Upper lobe of left lung (tissue), 6 donors: ENCODE data around the gene SOX5. TPM values are rescaled to one million over a fixed set of nuclear protein-coding genes. Genes with fewer than 3 reads are reported as not detected.

Experiments used
- ATAC-seq, 2 donors: fragments of 200-7000 bp; cut with Tn5 transposase; one replicate each; pipeline ENCODE4 v1.9.1; 2022; ENCODE audit warnings: mild to moderate bottlenecking in 2 of 2, moderate library complexity in 2 of 2; ENCODE audit not compliant: low FRiP score in 2 of 2
- DNase-seq, 2 donors: peaks; one replicate each; pipeline ENCODE4 v3.0.0-alpha.2; 2019 to 2020
- H3K27ac ChIP-seq, 4 donors: fragments of 200-600 bp; sonication (generic); one replicate each; pipeline ENCODE4 v1.5.1; 2016 to 2019
- H3K27me3 ChIP-seq, 4 donors: fragments of 200-600 bp; sonication (generic); one replicate each; pipeline ENCODE4 v1.5.1; 2017 to 2019
- H3K36me3 ChIP-seq, 4 donors: fragments of 200-600 bp; sonication (generic); one replicate each; pipeline ENCODE4 v1.5.1; 2016 to 2019
- H3K4me1 ChIP-seq, 4 donors: fragments of 200-600 bp; sonication (generic); one replicate each; pipeline ENCODE4 v1.5.1; 2018 to 2019
- H3K4me3 ChIP-seq, 4 donors: fragments of 200-600 bp; sonication (generic); one replicate each; pipeline ENCODE4 v1.5.1; 2017 to 2019; ENCODE audit warnings: mild to moderate bottlenecking in 2 of 4, moderate library complexity in 1 of 4
- H3K9me3 ChIP-seq, 4 donors: fragments of 200-600 bp; sonication (generic); one replicate each; pipeline ENCODE4 v1.5.1; 2018 to 2019
- EP300 ChIP-seq, 4 donors: sonication (generic); formaldehyde crosslinking; IDR thresholded peaks; one replicate each; pipeline ENCODE4 v1.5.1; 2017; ENCODE audit warnings: antibody characterized with exemption in 4 of 4, control low read depth in 2 of 4
- POLR2A ChIP-seq, 4 donors: fragments of 450-650 bp; IDR thresholded peaks; one replicate each; pipeline ENCODE4 v1.5.1; 2016 to 2017; ENCODE audit warnings: antibody characterized with exemption in 4 of 4, mild to moderate bottlenecking in 2 of 4
- POLR2AphosphoS5 ChIP-seq, 2 donors: sonication (generic); formaldehyde crosslinking; IDR thresholded peaks; one replicate each; pipeline ENCODE4 v1.5.1; 2017; ENCODE audit warnings: antibody characterized with exemption in 2 of 2
- WGBS, 2 donors: methylation state at CpG; one replicate each; pipeline ENCODE4 v1.1.5; 2017 to 2018; 5-methylcytosine and 5-hydroxymethylcytosine counted together
- total RNA-seq, 6 donors: library from RNA; depleted of rRNA in 4 of 6; stranded (reverse); fragments of >200 nt in 4 of 6; gene quantifications; one replicate each; pipeline versions ENCODE4 v1.1.0 to v1.2.1, GENCODE V29; 2016 to 2021
- TF ChIP-seq, protein P1 (sequence below), 6 experiments: fragments of 450-650 bp in 4 of 6; fragments of 200-600 bp in 2 of 6; sonication (generic) in 2 of 6; IDR thresholded peaks; one replicate each; pipeline ENCODE4 v1.5.1; 2016 to 2019; ENCODE audit warnings: antibody characterized with exemption in 6 of 6
- donor health status: DM: no; HTN: no; CAD: no; lungs with moderate emphysema.
- donor health status: DM: no; HTN: yes; CAD: no; lungs with severe emphysema.

SOX5 gene
- total RNA-seq, 6 donors from 2014 or later, result 9.6 to 31.4 (median 14.5) TPM

DNA sequence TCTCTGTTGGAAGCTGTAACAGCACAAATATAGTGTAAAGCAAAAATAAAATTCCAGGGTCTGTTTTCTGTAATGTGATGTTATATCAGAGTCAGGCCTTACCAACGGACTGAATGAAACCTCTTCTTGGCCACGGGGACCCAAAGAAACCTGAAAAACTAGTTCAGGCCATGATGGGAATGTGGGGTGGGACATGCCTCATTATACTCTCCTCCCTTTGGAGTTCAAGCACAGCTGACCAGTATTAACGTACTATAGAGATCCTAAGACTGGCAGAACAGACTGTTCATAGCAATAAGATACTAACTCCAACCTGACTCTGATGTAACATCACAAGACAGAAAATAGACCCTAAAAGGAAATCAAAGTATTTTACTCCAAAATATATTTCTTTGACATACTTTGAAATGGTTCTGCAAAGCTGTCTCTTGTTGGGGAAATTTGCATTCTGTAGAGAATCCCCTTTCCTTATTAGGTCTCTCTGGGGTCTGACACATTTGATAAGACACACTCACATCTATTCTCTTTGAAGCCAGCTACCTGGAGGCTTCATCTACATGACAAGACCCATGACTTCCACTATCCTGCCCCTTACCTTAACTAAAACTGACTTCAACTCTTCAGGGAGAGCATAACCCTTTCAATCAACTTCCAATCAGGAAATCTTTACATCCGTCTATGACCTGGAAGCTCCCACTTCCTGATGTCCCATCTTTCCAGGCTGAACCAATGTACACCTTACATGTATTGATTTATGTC lies 444.6 kb downstream of the SOX5 start:
- H3K9me3 ChIP-seq, result no peaks in the 10 kb centered on the region
- H3K4me1 ChIP-seq, result no peaks in the 10 kb centered on the region
- 47 to 59% methylated on average over 4 of the region's 4 CpGs for WGBS, 2 donors
- H3K4me3 ChIP-seq, result no peak overlapping the region
- no peak overlapping the region for H3K27ac ChIP-seq
- no peak for DNase-seq
- no peaks in the 10 kb centered on the region for H3K27me3 ChIP-seq
- H3K36me3 ChIP-seq, result no peaks in the 10 kb centered on the region
- no peak for ATAC-seq
- TF ChIP-seq POLR2A (IDR thresholded peaks at IDR 0.05) (no peak), POLR2AphosphoS5 (IDR thresholded peaks at IDR 0.05) (no peak), EP300 (IDR thresholded peaks at IDR 0.05) (no peak)
- TF ChIP-seq, protein P1, sequence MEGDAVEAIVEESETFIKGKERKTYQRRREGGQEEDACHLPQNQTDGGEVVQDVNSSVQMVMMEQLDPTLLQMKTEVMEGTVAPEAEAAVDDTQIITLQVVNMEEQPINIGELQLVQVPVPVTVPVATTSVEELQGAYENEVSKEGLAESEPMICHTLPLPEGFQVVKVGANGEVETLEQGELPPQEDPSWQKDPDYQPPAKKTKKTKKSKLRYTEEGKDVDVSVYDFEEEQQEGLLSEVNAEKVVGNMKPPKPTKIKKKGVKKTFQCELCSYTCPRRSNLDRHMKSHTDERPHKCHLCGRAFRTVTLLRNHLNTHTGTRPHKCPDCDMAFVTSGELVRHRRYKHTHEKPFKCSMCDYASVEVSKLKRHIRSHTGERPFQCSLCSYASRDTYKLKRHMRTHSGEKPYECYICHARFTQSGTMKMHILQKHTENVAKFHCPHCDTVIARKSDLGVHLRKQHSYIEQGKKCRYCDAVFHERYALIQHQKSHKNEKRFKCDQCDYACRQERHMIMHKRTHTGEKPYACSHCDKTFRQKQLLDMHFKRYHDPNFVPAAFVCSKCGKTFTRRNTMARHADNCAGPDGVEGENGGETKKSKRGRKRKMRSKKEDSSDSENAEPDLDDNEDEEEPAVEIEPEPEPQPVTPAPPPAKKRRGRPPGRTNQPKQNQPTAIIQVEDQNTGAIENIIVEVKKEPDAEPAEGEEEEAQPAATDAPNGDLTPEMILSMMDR (IDR thresholded peaks at IDR 0.05), result no peak

DNA sequence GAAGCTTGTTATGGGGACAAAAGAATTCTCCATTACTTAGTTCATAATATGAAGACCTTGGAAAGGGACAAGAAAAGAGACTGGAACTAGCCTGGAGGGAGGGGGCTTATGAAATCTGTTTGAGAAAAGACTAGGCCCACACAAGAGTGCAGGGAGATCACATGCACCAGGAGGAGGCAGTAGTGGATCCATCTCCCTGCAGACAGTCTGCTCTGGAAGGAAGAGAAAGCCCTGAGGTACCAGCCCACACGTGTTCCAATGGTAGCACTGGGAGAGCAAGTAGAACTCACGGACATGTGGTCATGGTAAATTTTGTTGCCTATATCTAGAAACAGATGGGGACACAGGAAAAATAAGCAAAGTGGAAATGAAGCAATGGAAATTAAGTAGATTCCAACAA lies 445.4 kb downstream of the SOX5 start:
- WGBS, 2 donors, result 73 to 74% methylated on average over 2 of the region's 2 CpGs
- Histone ChIP-seq H3K9me3 (no peaks in the 10 kb centered on the region), H3K4me1 (no peaks in the 10 kb centered on the region), H3K27me3 (no peaks in the 10 kb centered on the region), H3K27ac (no peak overlapping the region), H3K36me3 (no peaks in the 10 kb centered on the region), H3K4me3 (no peak overlapping the region)
- TF ChIP-seq, protein P1 (IDR thresholded peaks at IDR 0.05), result no peak
- no peak for TF ChIP-seq POLR2AphosphoS5 (IDR thresholded peaks at IDR 0.05)
- no peak for TF ChIP-seq POLR2A (IDR thresholded peaks at IDR 0.05)
- TF ChIP-seq EP300 (IDR thresholded peaks at IDR 0.05), result no peak
- DNase-seq (no peak), ATAC-seq (no peak)

DNA sequence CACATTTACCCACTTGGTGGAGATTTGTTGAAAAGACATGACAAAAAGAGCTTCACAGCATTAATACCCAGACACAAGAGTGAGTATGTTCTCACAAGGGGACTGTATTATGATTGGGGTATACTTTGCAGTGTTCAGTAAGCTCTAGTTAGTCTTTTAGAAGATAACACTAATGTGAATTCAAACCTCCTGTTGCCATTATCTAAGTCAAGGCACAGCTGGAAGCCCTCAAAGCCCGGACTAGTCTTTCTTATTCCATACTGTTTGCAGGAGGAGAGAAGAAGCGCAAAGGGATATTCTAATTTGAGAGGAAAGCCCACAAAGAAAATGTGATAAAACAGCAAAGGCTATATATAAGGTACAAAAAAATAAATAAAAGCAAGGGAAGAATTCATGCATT lies 445.9 kb downstream of the SOX5 start:
- Histone ChIP-seq H3K27ac (no peak overlapping the region), H3K9me3 (no peaks in the 10 kb centered on the region), H3K4me3 (no peak overlapping the region), H3K36me3 (no peaks in the 10 kb centered on the region), H3K27me3 (no peaks in the 10 kb centered on the region), H3K4me1 (no peaks in the 10 kb centered on the region)
- no peak for TF ChIP-seq POLR2AphosphoS5 (IDR thresholded peaks at IDR 0.05)
- TF ChIP-seq POLR2A (IDR thresholded peaks at IDR 0.05), result no peak
- TF ChIP-seq, protein P1 (IDR thresholded peaks at IDR 0.05), result no peak
- TF ChIP-seq EP300 (IDR thresholded peaks at IDR 0.05), result no peak
- 76 to 78% methylated on average over 2 of the region's 2 CpGs for WGBS, 2 donors
- no peak for DNase-seq
- ATAC-seq, result no peak

DNA sequence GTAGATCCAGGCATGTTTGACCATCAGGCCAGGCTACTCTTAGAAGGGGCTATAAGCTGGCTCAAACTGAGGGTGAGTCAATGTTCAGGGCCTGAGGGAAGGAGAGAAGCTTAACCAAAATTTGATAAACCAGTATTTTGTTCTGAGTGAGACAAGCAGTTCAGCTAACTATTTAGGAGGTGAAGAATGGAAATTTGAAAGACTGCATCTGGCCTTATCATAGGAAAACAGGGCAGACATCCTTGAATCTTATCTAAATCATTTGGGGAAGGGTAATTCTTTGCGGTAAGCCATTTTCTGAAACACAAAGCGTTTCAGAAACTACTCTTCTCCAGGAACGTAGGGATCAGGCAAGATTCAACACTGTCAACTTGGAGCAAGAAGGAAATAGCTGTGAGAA lies 447.2 kb downstream of the SOX5 start:
- Histone ChIP-seq H3K4me1 (no peaks in the 10 kb centered on the region), H3K27me3 (no peaks in the 10 kb centered on the region), H3K27ac (no peak overlapping the region), H3K36me3 (no peaks in the 10 kb centered on the region), H3K4me3 (no peak overlapping the region), H3K9me3 (no peaks in the 10 kb centered on the region)
- ATAC-seq (no peak), DNase-seq (no peak)
- 79 to 84% methylated on average over 3 of the region's 3 CpGs for WGBS, 2 donors
- no peak for TF ChIP-seq EP300 (IDR thresholded peaks at IDR 0.05)
- TF ChIP-seq, protein P1 (IDR thresholded peaks at IDR 0.05), result no peak
- TF ChIP-seq POLR2A (IDR thresholded peaks at IDR 0.05), result no peak
- no peak for TF ChIP-seq POLR2AphosphoS5 (IDR thresholded peaks at IDR 0.05)

DNA sequence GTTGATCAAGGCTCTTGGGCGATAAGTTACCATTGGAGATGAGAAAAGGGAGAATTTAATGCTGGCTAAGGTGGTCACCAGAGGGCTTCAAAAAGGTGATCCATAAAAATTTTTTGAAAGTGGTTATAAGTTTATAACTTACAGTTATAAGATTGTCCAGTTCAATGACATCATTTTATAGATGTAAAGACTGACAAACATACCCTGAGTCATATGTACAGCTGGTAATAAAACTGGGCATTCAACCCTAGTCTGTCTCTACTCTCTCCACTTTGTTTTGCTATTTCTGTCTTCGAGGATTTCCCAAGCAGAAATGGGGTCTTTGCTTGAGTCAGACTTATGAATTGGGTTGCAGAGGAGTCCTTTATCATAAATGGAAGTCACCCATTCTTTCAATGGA lies 454.0 kb downstream of the SOX5 start:
- Histone ChIP-seq H3K4me1 (no peaks in the 10 kb centered on the region), H3K27ac (no peak overlapping the region), H3K9me3 (no peaks in the 10 kb centered on the region), H3K4me3 (no peak overlapping the region), H3K36me3 (no peaks in the 10 kb centered on the region), H3K27me3 (no peaks in the 10 kb centered on the region)
- ATAC-seq (no peak), DNase-seq (no peak)
- no peak for TF ChIP-seq EP300 (IDR thresholded peaks at IDR 0.05)
- no peak for TF ChIP-seq POLR2A (IDR thresholded peaks at IDR 0.05)
- TF ChIP-seq, protein P1 (IDR thresholded peaks at IDR 0.05), result no peak
- WGBS, 2 donors, result 65 to 77% methylated on average over 2 of the region's 2 CpGs
